Left lobe of liver (tissue), 2 donors: ENCODE data around the gene CD47. TPM values are rescaled to one million over a fixed set of nuclear protein-coding genes. Genes with fewer than 3 reads are reported as not detected.
A peak's percentile ranks its signal among the peaks of the same experiment; 100 is the strongest.

Experiments used
- ATAC-seq: fragments of 200-7000 bp; cut with Tn5 transposase; one replicate; pipeline ENCODE4 v1.9.1; 2020; ENCODE audit warnings: mild to moderate bottlenecking, moderate library complexity
- DNase-seq: peaks from one replicate; pipeline ENCODE4 v3.0.0-alpha.2; 2020; ENCODE audit warnings: low spot score
- total RNA-seq: library from RNA; stranded (reverse); gene quantifications from one replicate; pipeline ENCODE4 v1.2.1, GENCODE V29; 2021
- donor health status: DM: no; HTN: no; CAD: no; lungs with moderate emphysema.
- donor health status: DM: no; HTN: yes; CAD: no.

CD47 gene
- total RNA-seq, 1 donor from 2014 or later, result 21.8 TPM

DNA sequence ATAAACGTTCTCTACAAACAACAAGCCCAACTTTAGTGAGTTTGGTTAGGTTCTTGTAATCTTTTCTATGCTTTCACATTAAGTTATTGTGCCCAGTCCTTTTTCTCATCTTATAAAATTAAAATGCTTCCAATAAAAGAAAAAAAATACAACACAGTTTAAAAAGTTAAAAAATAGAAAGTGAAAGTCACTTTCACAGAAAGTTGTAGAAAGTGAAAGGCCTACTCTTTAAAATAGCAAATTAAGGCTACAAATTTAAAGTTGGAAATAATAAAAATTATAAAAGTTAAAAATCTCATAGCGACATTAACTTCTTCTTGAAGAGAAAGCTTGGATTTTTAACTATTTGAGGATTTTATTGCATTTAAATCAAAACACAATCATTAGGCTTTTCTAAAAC lies 35.9 kb downstream of the CD47 start:
- no peak for ATAC-seq

DNA sequence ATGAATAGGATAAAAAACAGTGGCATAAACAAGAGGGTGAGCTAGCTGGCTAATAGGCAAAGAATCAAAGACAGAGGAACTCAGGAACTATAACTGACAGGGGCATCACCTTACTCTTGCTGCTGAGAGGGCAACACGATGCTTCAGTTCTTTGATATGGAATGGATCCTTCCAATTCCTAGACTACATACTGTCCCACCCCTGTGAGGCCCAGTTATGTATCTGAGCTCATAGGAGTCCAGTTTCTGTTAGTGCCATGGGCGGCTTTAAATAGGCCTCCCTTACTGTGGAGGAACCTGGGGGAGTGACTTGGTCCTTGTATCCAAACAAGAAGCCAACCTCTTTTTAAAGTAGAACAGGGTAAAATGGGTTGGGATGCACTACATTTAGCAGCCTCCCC lies 37.3 kb downstream of the CD47 start:
- ATAC-seq (no peak), DNase-seq (no peak)

More for the DNA sequence above, 35.9 kb downstream of the CD47 start:
- no peak for DNase-seq

DNA sequence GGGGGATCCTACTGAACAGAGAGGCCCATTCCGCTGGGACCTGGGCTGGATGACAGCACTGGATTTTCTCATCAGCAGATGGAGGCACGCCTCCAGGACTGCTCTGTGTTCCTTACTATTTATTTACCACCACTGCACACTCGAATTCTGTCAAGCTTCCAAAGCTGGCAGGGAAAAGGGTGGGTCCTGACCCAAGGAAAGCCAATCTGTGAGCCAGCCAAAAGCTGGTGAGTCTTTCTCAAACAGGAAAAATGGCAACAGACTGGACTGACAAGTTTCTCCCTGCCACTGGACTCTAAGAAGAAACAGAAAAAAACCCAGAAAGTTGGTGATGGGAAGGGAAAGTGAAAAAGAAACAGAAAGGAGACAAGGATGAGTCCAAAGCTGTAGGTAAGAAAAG lies 37.8 kb downstream of the CD47 start:
- ATAC-seq (peak; percentile 18), DNase-seq (no peak)

DNA sequence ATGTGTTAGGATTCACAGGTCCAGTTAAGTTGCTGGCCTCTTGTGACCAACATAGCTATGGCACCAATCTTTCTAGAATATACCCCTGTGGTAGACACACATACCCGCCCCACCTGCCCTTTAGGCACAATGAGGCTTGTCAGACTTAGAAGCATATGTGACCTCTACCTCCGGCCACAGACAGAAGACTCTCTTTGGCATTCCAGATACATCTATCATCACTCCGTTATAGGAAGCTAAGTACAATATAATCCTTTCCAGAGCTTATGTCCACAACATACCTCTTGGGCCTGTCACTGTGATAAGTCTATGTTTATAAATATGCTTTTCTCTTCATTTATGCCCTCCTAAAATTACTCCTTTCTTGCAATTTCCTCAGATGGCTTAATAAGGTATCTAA lies 39.8 kb downstream of the CD47 start:
- no peak for ATAC-seq
- DNase-seq, result no peak

DNA sequence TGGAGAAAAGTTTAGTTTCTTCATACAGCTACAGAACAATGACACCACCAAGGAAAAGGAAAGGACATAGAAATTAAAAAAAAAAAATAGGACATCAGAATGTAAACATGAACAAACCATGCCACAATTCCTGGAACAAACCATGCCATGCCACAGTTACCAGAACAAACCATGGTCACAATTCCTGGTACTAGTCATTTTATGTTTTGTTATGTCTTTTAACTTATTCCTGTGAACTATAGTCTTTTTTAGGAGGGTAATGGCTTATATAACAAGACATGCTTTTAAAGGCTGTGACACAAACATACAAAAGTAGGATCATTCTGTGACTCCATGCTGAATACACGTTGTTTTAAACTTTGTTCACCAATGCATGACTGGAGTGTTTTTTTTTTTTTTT lies 42.8 kb downstream of the CD47 start:
- ATAC-seq, result no peak
- no peak for DNase-seq

DNA sequence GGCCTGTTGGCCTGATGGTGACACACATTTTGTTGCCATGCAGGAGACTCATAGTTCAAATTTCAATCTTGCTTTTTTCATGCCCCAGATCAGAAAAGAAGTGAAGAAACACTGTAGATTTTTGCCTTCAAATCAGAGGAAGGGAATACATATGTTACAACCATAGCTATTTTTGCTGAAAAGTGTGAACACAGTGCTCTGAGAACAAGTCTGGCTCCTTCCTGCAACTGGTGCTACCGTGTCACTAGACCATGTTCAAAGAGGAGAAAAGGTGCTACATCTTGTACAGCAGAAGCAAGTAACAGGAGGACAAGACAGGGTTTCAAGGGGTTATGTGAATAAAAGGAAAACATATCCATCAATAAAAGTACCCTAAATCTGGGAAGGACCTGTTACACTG lies 44.6 kb downstream of the CD47 start:
- ATAC-seq (no peak), DNase-seq (no peak)

DNA sequence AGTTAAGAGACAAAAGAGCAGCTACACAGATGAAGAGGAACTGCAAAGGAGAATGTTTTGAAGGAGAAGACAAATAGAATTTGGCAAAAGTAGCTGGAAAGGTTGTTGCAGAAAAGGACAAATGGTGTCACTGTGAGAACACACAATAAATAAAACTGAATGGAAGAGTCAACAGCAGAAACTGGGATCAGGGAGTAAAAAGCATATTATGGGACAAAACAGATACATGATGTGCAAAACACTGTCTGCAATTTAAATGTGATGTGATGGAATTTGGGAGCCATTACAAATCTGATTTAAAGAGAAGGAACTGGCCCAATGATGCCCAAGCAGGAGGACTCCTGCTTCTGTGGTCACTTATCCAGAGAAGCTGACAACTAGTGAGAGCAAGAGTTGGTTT lies 46.1 kb downstream of the CD47 start:
- DNase-seq (no peak), ATAC-seq (no peak)

DNA sequence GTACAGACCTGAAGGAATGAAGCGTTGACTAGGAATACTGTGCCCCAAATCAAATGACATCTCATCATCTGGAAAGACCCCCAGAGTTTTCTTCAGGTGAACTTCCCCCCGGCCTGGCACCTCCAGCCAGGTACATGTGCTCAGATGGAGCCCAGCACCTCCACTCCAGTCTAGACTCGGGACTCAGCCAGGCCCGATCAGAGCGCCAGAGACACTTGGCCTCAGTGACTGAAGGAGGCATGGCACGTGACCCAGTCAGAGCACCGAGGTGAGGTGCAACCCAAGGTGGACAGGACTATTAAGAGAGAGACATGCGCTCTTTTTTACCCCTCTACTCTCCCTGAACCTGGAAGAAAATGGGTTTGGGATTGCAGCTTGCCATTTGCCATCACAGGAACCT lies 48.5 kb downstream of the CD47 start:
- DNase-seq, result no peak

DNA sequence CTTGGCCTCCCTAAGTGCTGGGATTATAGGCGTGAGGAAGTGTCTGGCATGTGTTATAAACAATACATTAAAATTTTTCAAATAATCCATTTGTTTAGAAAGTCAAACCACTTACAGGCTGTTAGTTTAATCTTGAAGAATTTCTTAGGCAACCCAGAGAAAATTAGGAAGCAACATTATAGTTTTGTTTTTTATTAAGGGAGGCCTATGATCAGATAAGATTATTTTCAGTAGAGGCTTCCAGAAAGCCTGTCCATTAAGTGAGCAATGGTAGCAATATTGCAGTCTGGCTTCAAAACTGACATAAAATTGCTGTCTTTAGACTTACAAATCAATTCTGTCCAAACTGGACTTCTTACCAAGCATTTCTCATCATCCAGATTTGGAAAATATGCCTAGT lies 49.6 kb downstream of the CD47 start:
- ATAC-seq (no peak), DNase-seq (no peak)

More for the DNA sequence above, 48.5 kb downstream of the CD47 start:
- ATAC-seq, result no peak

DNA sequence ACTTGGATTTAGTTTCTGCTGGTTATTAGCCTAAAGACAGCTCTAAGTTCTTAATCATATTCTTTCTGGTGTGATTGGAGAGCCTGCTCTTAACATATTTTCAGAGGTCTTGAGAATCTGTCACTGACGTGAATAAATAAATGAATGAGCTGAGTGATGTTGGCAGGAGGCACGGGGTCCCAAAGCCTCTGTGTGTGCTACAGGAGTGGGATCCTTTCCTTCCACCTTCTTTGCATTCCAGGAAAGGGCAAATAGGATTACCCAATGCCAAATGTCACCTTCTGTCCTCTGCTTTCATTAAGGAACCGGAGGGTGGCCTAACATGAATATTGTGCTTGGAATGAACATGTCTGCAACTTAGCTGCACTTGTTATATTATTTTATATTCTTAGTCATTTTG lies 53.1 kb downstream of the CD47 start:
- ATAC-seq, result no peak
- DNase-seq, result no peak

DNA sequence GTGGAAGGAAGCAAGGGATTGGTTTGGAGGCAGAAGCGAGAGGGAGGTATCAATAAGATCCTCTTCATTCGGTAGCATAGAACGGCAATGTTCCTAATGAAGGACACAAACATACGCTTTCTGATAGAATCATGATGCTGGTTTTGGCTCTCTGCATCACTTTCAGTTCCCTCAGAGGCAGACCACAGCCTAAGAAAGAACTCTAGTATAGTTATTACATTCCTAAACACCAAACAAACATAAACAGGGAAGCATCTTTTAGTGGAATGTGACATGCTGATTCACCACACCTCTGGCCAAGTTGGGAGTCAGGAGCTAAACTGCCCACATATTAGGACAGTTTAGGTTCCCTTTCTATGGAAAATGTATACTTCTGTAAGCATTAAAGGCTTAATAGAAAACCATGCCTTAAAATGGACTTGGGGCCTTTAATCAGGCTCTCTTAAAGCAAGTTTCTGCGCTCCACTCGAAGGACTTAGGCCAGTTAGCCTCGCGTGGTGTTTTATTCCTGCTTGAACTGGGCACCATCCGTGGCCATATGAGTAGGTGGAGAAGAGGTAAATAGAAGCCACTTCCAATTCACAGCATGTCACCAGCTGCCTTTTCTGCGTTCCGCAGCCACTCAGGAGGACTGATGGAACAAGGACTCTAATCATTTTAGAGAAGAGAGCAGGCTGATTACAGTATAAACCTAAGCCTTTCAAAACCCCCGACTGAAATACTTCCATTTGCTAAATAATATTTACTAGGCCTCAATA lies 53.7 kb downstream of the CD47 start:
- ATAC-seq, result no peak
- DNase-seq, result no peak

DNA sequence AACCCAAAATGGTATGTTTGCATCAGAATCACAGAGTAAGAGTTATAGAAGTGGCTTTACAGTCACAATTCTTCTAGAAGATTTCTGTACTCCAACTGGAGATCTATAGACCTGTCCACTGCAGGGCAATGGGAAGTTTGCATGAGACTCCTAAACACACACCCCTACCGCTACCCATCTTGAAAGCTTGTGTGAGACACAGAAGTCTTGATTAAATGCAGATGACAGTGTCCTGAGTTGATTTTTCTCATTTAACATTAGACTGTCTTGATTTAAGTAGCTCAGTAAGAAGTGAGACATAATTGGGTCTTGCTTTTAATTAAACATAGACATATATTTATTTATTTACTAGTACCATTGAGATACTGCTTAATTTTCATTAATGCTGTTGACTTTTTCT lies 54.4 kb downstream of the CD47 start:
- ATAC-seq (no peak), DNase-seq (no peak)

DNA sequence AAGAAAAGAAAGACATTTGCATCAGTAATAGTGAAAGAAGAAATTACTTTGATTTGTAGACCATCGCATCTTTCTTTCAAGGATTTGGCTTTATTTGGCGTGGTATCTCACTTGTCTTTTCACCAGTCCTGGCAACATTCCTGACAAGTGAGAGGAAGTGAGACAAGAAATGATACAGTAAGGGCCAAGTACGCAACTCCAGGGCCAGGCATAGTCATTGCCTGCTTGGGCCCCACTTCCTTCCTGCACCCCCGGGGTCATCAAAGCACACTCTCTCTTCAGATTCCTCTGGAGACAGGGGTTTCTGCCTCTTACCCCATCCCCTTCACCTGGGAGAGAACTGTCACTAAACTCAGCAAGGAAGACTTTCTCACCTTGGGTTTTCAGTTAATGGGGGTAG lies 55.1 kb downstream of the CD47 start:
- peak; percentile 24 for ATAC-seq
- DNase-seq, result no peak

DNA sequence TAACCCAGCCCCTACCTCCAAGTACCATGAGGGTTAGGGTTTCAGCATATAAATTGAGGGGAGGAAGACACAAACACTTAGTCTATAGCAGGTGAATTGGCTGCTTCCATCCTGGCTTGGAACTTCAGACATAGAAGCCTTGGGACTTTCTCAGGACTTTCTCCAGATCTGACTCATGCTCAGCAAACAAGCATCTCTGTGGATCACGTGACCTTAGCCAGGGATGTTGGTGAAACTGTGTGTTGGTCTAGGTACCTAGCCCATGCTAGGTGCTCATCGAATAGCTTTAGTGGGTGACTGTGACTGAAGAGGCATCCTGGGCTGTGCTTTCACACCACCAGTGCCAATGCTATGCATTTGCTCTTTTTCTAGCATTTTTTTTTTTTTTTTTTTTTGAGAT lies 58.9 kb downstream of the CD47 start:
- ATAC-seq (no peak), DNase-seq (no peak)

DNA sequence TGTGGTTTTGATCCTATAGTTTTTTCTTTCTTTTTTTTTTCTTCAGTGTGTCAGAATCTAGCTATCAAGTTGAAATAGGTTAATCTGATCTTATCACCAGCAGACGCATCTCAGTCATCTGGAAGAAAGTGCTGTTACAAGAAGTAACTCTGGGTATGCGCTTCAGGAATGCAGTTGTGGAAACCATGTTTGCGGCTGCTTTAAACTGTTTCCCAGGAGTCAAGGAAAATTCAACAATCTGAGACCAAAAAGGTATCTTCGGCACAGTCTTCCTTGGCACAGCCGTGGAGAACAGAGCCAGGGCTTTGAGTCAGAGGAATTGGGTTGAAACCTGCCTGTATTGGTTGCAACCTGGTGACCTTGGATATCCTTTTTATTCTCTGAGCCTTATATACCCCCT lies 59.9 kb downstream of the CD47 start:
- DNase-seq (no peak), ATAC-seq (no peak)

DNA sequence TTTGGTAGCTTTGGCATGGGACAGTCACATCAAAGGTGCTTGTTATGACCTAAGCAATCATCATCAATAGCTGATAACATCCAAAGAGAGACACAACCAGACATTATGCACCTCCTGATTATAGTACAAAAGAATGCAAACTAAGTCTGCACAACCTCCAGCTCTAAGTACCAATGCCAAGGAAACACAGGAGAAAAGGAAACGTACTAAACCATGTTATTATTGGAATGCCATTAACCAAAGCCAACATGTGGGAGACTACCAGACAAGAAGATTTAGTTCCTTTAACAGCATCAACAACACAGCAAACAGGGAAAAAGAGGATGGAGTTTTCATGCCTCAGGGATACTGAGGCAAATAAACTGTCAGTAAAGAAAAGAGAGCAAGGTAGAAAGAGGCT lies 61.4 kb downstream of the CD47 start:
- ATAC-seq (no peak), DNase-seq (no peak)

DNA sequence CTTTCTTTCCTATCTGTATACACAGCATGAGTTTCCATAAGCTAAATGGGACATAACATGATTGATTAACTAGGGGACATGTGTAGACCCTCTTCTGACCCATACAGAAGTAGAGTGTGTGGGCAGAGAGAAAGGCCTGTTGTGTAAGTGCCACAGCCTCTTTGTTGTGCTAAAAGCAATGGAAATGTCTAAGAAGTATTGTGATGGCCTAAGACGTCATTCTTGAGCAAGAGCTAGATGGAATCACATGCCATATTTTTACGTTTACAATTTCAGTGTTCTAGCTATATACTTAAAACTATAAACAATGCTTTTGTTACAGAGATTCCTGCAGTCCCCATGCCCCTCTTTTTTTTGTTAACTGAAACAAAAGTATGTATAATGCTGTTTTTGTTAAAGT lies 61.9 kb downstream of the CD47 start:
- DNase-seq, result no peak
- ATAC-seq, result no peak

DNA sequence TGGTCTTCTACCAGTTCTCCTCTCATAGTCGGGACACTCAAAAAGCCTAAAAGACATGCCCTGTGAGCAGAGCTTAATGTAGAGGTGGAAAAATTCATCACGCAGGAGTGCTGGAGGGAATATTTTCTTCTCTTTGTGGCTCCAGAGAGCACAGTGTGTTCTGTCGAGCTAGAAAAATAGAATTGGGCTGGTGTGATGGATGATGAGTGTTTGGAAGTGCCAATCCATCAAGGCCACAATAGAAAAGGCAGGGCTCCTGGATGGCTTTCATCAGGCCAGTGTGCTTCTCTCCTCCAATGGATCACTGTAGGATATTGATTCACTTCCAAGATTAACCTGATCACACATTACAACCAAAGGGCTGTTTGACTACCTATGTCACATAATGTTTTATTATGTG lies 65.7 kb downstream of the CD47 start:
- no peak for DNase-seq
- ATAC-seq, result no peak

DNA sequence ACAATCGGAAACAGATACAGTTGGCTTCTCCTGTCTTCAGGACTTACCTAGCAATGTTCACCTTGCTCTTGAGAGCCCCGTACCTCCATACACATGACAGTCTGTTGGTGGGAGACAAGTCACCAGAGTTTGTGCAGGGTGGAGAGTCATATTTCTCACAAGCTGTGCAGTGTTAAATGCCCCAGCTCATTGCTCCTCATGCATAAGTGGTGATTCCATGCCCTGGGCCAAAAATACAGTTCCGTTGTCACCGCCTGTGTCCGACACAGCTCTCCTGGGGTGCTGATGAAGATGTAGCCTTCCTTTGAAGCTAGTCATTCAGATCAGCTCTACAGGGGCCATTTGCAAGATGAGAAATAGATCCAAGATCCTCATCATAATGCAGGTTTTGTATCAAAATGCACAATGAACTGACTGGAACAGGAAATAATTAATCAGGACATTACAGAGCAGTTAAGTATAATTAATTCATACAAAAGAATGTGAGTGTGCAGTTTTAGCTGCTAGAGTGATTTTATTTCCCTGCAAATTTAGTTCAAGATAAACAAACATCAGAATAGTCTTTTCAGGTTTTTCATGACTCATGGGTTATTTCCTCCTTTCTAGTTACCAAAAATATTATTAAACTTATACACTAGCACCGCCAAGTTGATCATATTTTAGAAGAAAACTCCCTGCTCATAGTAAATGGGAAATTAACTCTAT lies 66.5 kb downstream of the CD47 start:
- no peak for ATAC-seq
- no peak for DNase-seq

DNA sequence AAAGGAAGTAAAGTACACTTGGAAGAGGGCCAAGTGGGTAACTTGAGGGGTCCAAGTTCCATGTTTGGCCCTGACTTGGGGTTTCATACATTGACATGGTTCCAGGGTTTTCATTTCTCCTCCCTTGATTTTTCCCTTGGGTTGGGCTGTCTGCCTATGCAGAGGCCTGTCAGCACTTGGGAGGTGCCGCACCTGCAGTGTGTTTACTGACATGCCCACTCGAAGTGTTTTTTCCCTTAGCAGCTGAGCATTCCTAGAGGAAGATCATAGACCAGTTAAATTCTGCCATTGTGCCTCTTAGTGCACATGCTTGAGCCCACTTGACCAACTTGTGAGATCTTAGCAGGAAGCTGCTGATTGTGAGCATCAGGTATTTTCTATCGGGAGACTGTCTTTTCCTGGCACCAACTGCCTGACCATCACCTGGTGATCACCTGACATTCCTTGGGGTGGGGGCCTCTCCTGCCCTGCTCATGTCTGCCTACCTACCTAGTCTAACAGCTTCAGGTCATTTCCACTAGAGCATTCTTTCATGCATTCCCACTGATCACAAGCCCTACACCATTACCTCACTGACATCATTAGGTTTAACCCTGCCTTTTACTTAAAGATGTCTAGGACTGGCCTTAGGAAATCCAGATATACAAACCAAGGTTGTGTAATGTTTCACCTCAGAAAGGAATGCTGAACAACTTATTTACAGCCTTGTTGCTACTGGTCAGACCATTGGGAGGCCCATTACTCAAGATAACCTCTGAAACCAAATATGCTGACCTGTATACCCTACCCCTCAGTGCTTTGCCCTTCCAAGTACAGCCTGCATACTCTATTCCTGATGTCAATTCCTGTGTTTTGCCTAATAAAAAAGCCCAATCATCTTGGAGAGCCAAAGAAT lies 68.3 kb downstream of the CD47 start:
- DNase-seq (no peak), ATAC-seq (no peak)

DNA sequence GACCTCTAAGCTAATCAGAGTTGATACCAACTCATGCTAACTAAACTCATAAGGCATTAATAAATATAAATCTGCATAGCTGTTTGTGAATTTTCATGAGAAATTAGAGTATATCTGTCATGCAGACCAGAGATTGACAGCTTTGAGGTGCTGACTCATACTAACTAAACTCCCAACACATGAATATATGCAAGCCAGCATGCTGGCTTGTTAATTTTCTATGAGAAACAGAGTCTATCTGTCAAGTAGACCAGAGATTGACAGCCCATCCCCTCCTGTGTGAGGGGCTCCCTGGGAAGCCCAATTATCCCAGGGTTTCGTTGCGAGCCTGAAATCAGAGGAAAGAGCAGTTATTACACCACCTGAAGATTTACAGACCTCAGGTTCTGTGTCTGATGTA lies 69.3 kb downstream of the CD47 start:
- DNase-seq (no peak), ATAC-seq (no peak)

DNA sequence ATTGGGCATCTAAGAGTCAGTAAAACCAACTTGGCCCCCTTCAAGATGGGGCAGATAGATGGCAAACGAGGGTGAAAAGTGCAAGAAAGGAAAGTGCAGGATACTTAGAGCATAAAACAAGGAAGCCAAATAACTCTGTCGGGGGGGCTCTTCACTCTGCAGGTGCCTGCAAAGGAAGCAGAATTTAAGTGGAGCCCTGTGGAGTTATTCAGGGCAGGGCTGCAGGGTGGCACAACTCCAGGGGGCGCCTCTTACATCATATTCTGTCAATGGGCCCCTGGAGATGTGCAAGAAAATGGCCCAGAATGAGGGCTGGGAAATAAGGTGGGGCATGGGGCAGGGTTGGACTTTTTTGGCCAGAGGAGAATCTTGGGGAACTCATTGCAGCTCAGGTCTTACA lies 69.7 kb downstream of the CD47 start:
- DNase-seq, result no peak
- ATAC-seq, result no peak
